Kidney (tissue), 14 donors: ENCODE data around the gene USP35. TPM values are rescaled to one million over a fixed set of nuclear protein-coding genes. Genes with fewer than 3 reads are reported as not detected.

Experiments used
- DNase-seq, 5 donors: peaks; one replicate each; pipeline ENCODE4 v3.0.0-alpha.2; 2013 to 2020
- FAIRE-seq: peaks from 2 replicates; lab custom pipeline; 2012; peaks lifted over from hg19 to GRCh38; lab: Jason Lieb, UNC
- H3K27ac ChIP-seq, 2 donors: one replicate each; pipeline ENCODE4 v1.7.0; 2013; ENCODE audit warnings: low read depth in 2 of 2, low read length in 2 of 2, inconsistent platforms in 1 of 2
- H3K27me3 ChIP-seq: one replicate; pipeline ENCODE4 v1.7.1; 2013; ENCODE audit warnings: low read length, inconsistent platforms; ENCODE audit not compliant: control insufficient read depth, insufficient read depth
- H3K36me3 ChIP-seq, 3 donors: one replicate each; pipeline versions ENCODE4 v1.7.0 to v1.7.1; 2013; ENCODE audit warnings: low read length in 3 of 3, control low read depth in 1 of 3, inconsistent platforms in 1 of 3; ENCODE audit not compliant: insufficient read depth in 3 of 3, control insufficient read depth in 2 of 3
- H3K4me1 ChIP-seq, 3 donors: one replicate each; pipeline versions ENCODE4 v1.7.0 to v1.7.1; 2013; ENCODE audit warnings: low read length in 3 of 3, inconsistent platforms in 1 of 3, low read depth in 1 of 3; ENCODE audit not compliant: control insufficient read depth in 2 of 3, insufficient read depth in 2 of 3
- H3K4me3 ChIP-seq, 3 donors: one replicate each; pipeline versions ENCODE4 v1.7.0 to v1.8.1; 2013; ENCODE audit warnings: low read length in 3 of 3, control low read depth in 1 of 3, inconsistent platforms in 1 of 3
- H3K9ac ChIP-seq, 3 donors: one replicate each; pipeline versions ENCODE4 v1.7.0 to v1.7.1; 2013; ENCODE audit warnings: low read length in 3 of 3, control low read depth in 1 of 3, inconsistent platforms in 1 of 3
- H3K9me3 ChIP-seq, 3 donors: one replicate each; pipeline versions ENCODE4 v1.7.0 to v1.7.1; 2013; ENCODE audit warnings: low read length in 3 of 3, control low read depth in 1 of 3, inconsistent platforms in 1 of 3; ENCODE audit not compliant: control insufficient read depth in 2 of 3, insufficient read depth in 1 of 3
- CTCF ChIP-seq: IDR thresholded peaks from 3 replicates; pipeline ENCODE4 v1.5.1; 2012; ENCODE audit warnings: mild to moderate bottlenecking, moderate library complexity, borderline replicate concordance; ENCODE audit not compliant: insufficient read depth; ENCODE audit errors: extremely low read depth
- intact Hi-C: fragments of 100-400 bp; cut with DNase I; formaldehyde crosslinking; loops from one replicate; pipeline ENCODE4 v1.11.1; 2022
- polyA plus RNA-seq: library from polyadenylated mRNA; stranded (reverse); fragments of 350-450 nt; fragmentation: Illumina TruSeq; extraction: RNeasy Lipid Tissue Mini Kit (QIAGEN cat#74804); gene quantifications from one replicate; pipeline ENCODE4 v1.2.3, GENCODE V29; 2014; ENCODE audit warnings: low read depth, low replicate concordance; ENCODE audit not compliant: insufficient read depth
- total RNA-seq: library from RNA; stranded (reverse); fragmentation: NEBNext Ultra II Directional; extraction: Animal tissue kit (Norgen Biotek cat#: 25700); gene quantifications from one replicate; pipeline ENCODE4 v1.2.1, GENCODE V29; 2021
- donor health status: control.
- donor health status: control.
- donor health status: control.
- donor health status: control.
- donor health status: control.
- donor health status: DM: yes; HTN: yes; CAD: no.
- donor health status: Normal renal cell carcinoma (clear cell type).

The USP35 gene
- total and polyA plus RNA-seq, 2 donors from 2014 or later: 4.0 to 7.7 TPM

- Histone ChIP-seq H3K36me3 (no peaks in the 10 kb centered on the region), H3K27ac (no peak overlapping the region), H3K4me3 (no peak overlapping the region), H3K9ac (no peak overlapping the region), H3K4me1 (peaks cover 0 to 6% (median 3%) of the 10 kb centered on the region in 3 donors), H3K27me3 (no peaks in the 10 kb centered on the region), H3K9me3 (no peaks in the 10 kb centered on the region)
- intact Hi-C loops: no loop called here
- DNase-seq (peak in 2 of 5 donors; percentile 21 to 79), FAIRE-seq (no peak)
- TF ChIP-seq CTCF: no peak
Observed at GRCh38 chr11:78262691-78263090, 74.0 kb downstream of the USP35 start.

Other genes with a start within 250 kb of the USP35 start
- gene INTS4, start 194.3 kb upstream of the USP35 start, total RNA-seq: 34.6 TPM
- 16.7 TPM for gene INTS4, start 194.3 kb upstream of the USP35 start, polyA plus RNA-seq
- gene KCTD14, start 165.6 kb upstream of the USP35 start, total RNA-seq: 13.7 TPM
- gene KCTD14, start 165.6 kb upstream of the USP35 start, polyA plus RNA-seq: 14.8 TPM
- not detected for gene THRSP, start 125.1 kb upstream of the USP35 start, total RNA-seq
- 6.4 TPM for gene THRSP, start 125.1 kb upstream of the USP35 start, polyA plus RNA-seq
- gene NDUFC2, start 109.1 kb upstream of the USP35 start, total RNA-seq: 166 TPM
- gene NDUFC2, start 109.1 kb upstream of the USP35 start, polyA plus RNA-seq: 457 TPM
- gene ALG8, start 49.3 kb upstream of the USP35 start, total RNA-seq: 34.1 TPM
- gene ALG8, start 49.3 kb upstream of the USP35 start, polyA plus RNA-seq: 49.7 TPM
- 7.9 TPM for gene KCTD21, start 293 bp upstream of the USP35 start, total RNA-seq
- gene KCTD21, start 293 bp upstream of the USP35 start, polyA plus RNA-seq: 6.0 TPM
- gene GAB2, start 228.9 kb downstream of the USP35 start, total RNA-seq: 23.6 TPM
- 3.3 TPM for gene GAB2, start 228.9 kb downstream of the USP35 start, polyA plus RNA-seq